Measurements from ENCODE around the gene TXNRD2. TPM values are rescaled to one million over a fixed set of nuclear protein-coding genes. Genes with fewer than 3 reads are reported as not detected.

Gene TXNRD2
- total and polyA plus RNA-seq, 7 donors = 13.7 to 35.1 (median 21.1) TPM

GRCh38 chr22:19970479-19971275, 29.1 kb upstream of the TXNRD2 start:
- peaks cover 0 to 78% of the 10 kb centered on the region in 2 donors for H3K36me3 ChIP-seq (ENCODE audit: insufficient read depth in 1 of 2, low read depth in 1 of 2)
- intact Hi-C loops (cut with DNase I) = loop anchor here (1.0 to 5.0 kb wide), 3 partner anchors 12 to 157 kb away; no protein-coding TSS in a partner anchor

GRCh38 chr22:19970031-19970478, 28.4 kb upstream of the TXNRD2 start:
- intact Hi-C loops (cut with DNase I) = loop anchor here (1.0 to 5.0 kb wide), 3 partner anchors 12 to 157 kb away; no protein-coding TSS in a partner anchor
- no peaks in the 10 kb centered on the region for H3K9me3 ChIP-seq
- ATAC-seq (peak; percentile 5 to 12 (median 6)), DNase-seq (no peak)
- H3K4me1 ChIP-seq = no peaks in the 10 kb centered on the region
- no peaks in the 10 kb centered on the region for H3K27me3 ChIP-seq (ENCODE audit: insufficient read depth in 3 of 3, low read length in 2 of 3)
- 72 to 74% (median 73%) methylated on average over 9 of the region's 9 CpGs for WGBS, 3 donors
- TF ChIP-seq CTCF (IDR thresholded peaks at IDR 0.05) = no peak
- H3K4me3 ChIP-seq = no peak overlapping the region
- H3K36me3 ChIP-seq (ENCODE audit: insufficient read depth in 1 of 2, low read depth in 1 of 2) = peaks cover 0 to 83% of the 10 kb centered on the region in 2 donors
- H3K27ac ChIP-seq = no peak overlapping the region

More at GRCh38 chr22:19970479-19971275, 29.1 kb upstream of the TXNRD2 start:
- DNase-seq (peak; percentile 74 to 86), ATAC-seq (peak; percentile 76 to 85 (median 78))
- Histone ChIP-seq H3K27me3 (ENCODE audit: insufficient read depth in 3 of 3, low read length in 2 of 3) (no peaks in the 10 kb centered on the region), H3K4me3 (no peak overlapping the region), H3K4me1 (no peaks in the 10 kb centered on the region), H3K27ac (no peak overlapping the region), H3K9me3 (no peaks in the 10 kb centered on the region)
- TF ChIP-seq CTCF (IDR thresholded peaks at IDR 0.05) = peak; percentile 92
- WGBS, 3 donors = 43 to 54% (median 52%) methylated on average over 25 of the region's 25 CpGs

- DNase-seq (no peak), ATAC-seq (no peak)
- Histone ChIP-seq H3K27me3 (ENCODE audit: insufficient read depth in 3 of 3, low read length in 2 of 3) (no peaks in the 10 kb centered on the region), H3K4me1 (no peaks in the 10 kb centered on the region), H3K9me3 (no peaks in the 10 kb centered on the region), H3K36me3 (ENCODE audit: insufficient read depth in 1 of 2, low read depth in 1 of 2) (peaks cover 0 to 90% of the 10 kb centered on the region in 2 donors), H3K27ac (no peak overlapping the region), H3K4me3 (no peak overlapping the region)
- intact Hi-C loops (cut with DNase I) = no loop called here
- WGBS, 3 donors = 69 to 84% (median 81%) methylated on average over 11 of the region's 11 CpGs
- TF ChIP-seq CTCF (IDR thresholded peaks at IDR 0.05) = no peak
These were observed 27.7 kb upstream of the TXNRD2 start for GRCh38 chr22:19969141-19969928.

- Histone ChIP-seq H3K4me1 (no peaks in the 10 kb centered on the region), H3K4me3 (no peak overlapping the region), H3K36me3 (ENCODE audit: insufficient read depth in 1 of 2, low read depth in 1 of 2) (peaks cover 0 to 91% of the 10 kb centered on the region in 2 donors), H3K27me3 (ENCODE audit: insufficient read depth in 3 of 3, low read length in 2 of 3) (no peaks in the 10 kb centered on the region), H3K9me3 (no peaks in the 10 kb centered on the region), H3K27ac (no peak overlapping the region)
- DNase-seq = no peak
- no peak for TF ChIP-seq CTCF (IDR thresholded peaks at IDR 0.05)
- no peak for ATAC-seq
- WGBS, 3 donors = 74 to 84% (median 83%) methylated on average over 18 of the region's 18 CpGs
- intact Hi-C loops (cut with DNase I) = no loop called here
These were observed 26.9 kb upstream of the TXNRD2 start for GRCh38 chr22:19968450-19968891.
